Activated naive CD8-positive, alpha-beta T cell treated with anti-CD3 and anti-CD28 coated beads, Interleukin-2, amount 10 ng/mL, durations not matched to agents 7 days and 5 days (primary cell): ENCODE results near the gene SLC26A6. TPM values are rescaled to one million over a fixed set of nuclear protein-coding genes. Genes with fewer than 3 reads are reported as not detected.

Experiments
- ATAC-seq: fragments of 150-1000 bp; cut with Tn5 transposase; one replicate; pipeline ENCODE4 v1.10.0; 2021; ENCODE audit warnings: low read depth, moderate library complexity
- POLR2A ChIA-PET: fragments of 350-600 bp; sonication (Branson Sonifier 250); formaldehyde crosslinking; loops from one replicate; lab custom pipeline; 2021; ENCODE audit warnings: antibody characterized with exemption; lab: Charles Lee
- DNase-seq: peaks from one replicate; pipeline ENCODE4 v3.0.0; 2021
- H3K27ac Mint-ChIP-seq: one replicate; pipeline ENCODE4 v1.8.0; 2022; ENCODE audit warnings: mild to moderate bottlenecking, mixed read lengths
- H3K27me3 Mint-ChIP-seq: one replicate; pipeline ENCODE4 v1.8.0; 2022; ENCODE audit warnings: mild to moderate bottlenecking, moderate library complexity, mixed read lengths
- H3K36me3 Mint-ChIP-seq: one replicate; pipeline ENCODE4 v1.8.0; 2021; ENCODE audit warnings: mild to moderate bottlenecking, mixed read lengths
- H3K4me1 Mint-ChIP-seq: one replicate; pipeline ENCODE4 v1.8.0; 2021; ENCODE audit warnings: mixed read lengths
- H3K4me3 Mint-ChIP-seq: one replicate; pipeline ENCODE4 v1.8.0; 2022; ENCODE audit warnings: mild to moderate bottlenecking, moderate library complexity, mixed read lengths
- H3K9me3 Mint-ChIP-seq: one replicate; pipeline ENCODE4 v1.8.0; 2021; ENCODE audit warnings: mixed read lengths
- total RNA-seq, 2 experiments: library from RNA; stranded (reverse); gene quantifications; one replicate each; pipeline ENCODE4 v1.2.3, GENCODE V29; 2021

Gene SLC26A6
- total RNA-seq: 10 to 100 TPM; 54.4 to 54.7 TPM

GRCh38 chr3:48635222-48636021 is at the start of gene SLC26A6:
SLC26A6 (minus strand) TSS chr3:48635461; CDS start chr3:48635393, 68 bp downstream.
- no peaks in the 10 kb centered on the region for H3K9me3 Mint-ChIP-seq
- H3K36me3 Mint-ChIP-seq: peaks cover 7% of the 10 kb centered on the region
- H3K4me3 Mint-ChIP-seq: peak within 1 kb of the TSS; percentile 90
- POLR2A ChIA-PET: interaction anchor here (0.5 to 2.1 kb wide), 12 partner anchors 10 to 480 kb away, joined by 3 to 10 read pairs (median 3); partner anchors contain the start of gene NCKIPSD
- ATAC-seq (peak; percentile 95), DNase-seq (peak; percentile 97)
- peaks cover 13% of the 10 kb centered on the region for H3K4me1 Mint-ChIP-seq
- peak within 1 kb of the TSS; percentile 89 for H3K27ac Mint-ChIP-seq
- H3K27me3 Mint-ChIP-seq: no peaks in the 10 kb centered on the region

GRCh38 chr3:48684480-48685143 is 49.4 kb upstream of the SLC26A6 start:
- POLR2A ChIA-PET: interaction anchor here (0.5 to 0.7 kb wide), 3 partner anchors 13 to 409 kb away, joined by 3 to 6 read pairs (median 4); partner anchors contain the start of gene QRICH1
- peak overlapping the region; percentile 94 for H3K27ac Mint-ChIP-seq
- H3K27me3 Mint-ChIP-seq: no peaks in the 10 kb centered on the region
- DNase-seq: no peak
- peaks cover 23% of the 10 kb centered on the region for H3K36me3 Mint-ChIP-seq
- H3K4me3 Mint-ChIP-seq: peak overlapping the region; percentile 94
- H3K4me1 Mint-ChIP-seq: peaks cover 22% of the 10 kb centered on the region
- no peaks in the 10 kb centered on the region for H3K9me3 Mint-ChIP-seq
- ATAC-seq: no peak

- H3K27me3 Mint-ChIP-seq: no peaks in the 10 kb centered on the region
- H3K4me1 Mint-ChIP-seq: peaks cover 23% of the 10 kb centered on the region
- peaks cover 23% of the 10 kb centered on the region for H3K36me3 Mint-ChIP-seq
- H3K4me3 Mint-ChIP-seq: peak overlapping the region; percentile 94
- ATAC-seq: no peak
- peak overlapping the region; percentile 67 for H3K27ac Mint-ChIP-seq
- no peak for DNase-seq
- POLR2A ChIA-PET: interaction anchor here (1.0 kb wide), 1 partner anchor 33 kb away, joined by 4 read pairs; the partner anchor contains the start of gene IP6K2
- H3K9me3 Mint-ChIP-seq: no peaks in the 10 kb centered on the region
Observed at GRCh38 chr3:48684054-48684349, 48.7 kb upstream of the SLC26A6 start.

- H3K9me3 Mint-ChIP-seq: no peaks in the 10 kb centered on the region
- no peaks in the 10 kb centered on the region for H3K27me3 Mint-ChIP-seq
- no peak for ATAC-seq
- POLR2A ChIA-PET: no interaction called here
- H3K4me3 Mint-ChIP-seq: no peak overlapping the region
- H3K27ac Mint-ChIP-seq: peak overlapping the region; percentile 4
- H3K36me3 Mint-ChIP-seq: peaks cover 30% of the 10 kb centered on the region
- peaks cover 23% of the 10 kb centered on the region for H3K4me1 Mint-ChIP-seq
- no peak for DNase-seq
Observed at GRCh38 chr3:48682786-48683185, 47.5 kb upstream of the SLC26A6 start.

- DNase-seq (no peak), ATAC-seq (no peak)
- Mint-ChIP-seq H3K27me3 (no peaks in the 10 kb centered on the region), H3K9me3 (no peaks in the 10 kb centered on the region), H3K4me1 (peaks cover 23% of the 10 kb centered on the region), H3K36me3 (peaks cover 33% of the 10 kb centered on the region), H3K27ac (no peak overlapping the region), H3K4me3 (no peak overlapping the region)
- POLR2A ChIA-PET: no interaction called here
Observed at GRCh38 chr3:48681974-48682610, 46.8 kb upstream of the SLC26A6 start.

GRCh38 chr3:48681541-48681880 is 46.2 kb upstream of the SLC26A6 start:
- POLR2A ChIA-PET: no interaction called here
- Mint-ChIP-seq H3K4me3 (no peak overlapping the region), H3K27ac (no peak overlapping the region), H3K4me1 (peaks cover 20% of the 10 kb centered on the region), H3K36me3 (peaks cover 33% of the 10 kb centered on the region), H3K9me3 (no peaks in the 10 kb centered on the region), H3K27me3 (no peaks in the 10 kb centered on the region)
- no peak for DNase-seq
- ATAC-seq: no peak

- Mint-ChIP-seq H3K27me3 (no peaks in the 10 kb centered on the region), H3K9me3 (no peaks in the 10 kb centered on the region), H3K4me3 (no peak overlapping the region), H3K36me3 (peaks cover 37% of the 10 kb centered on the region), H3K4me1 (peaks cover 17% of the 10 kb centered on the region), H3K27ac (no peak overlapping the region)
- POLR2A ChIA-PET: no interaction called here
- DNase-seq (no peak), ATAC-seq (no peak)
Observed at GRCh38 chr3:48680811-48681540, 45.7 kb upstream of the SLC26A6 start.

- no peaks in the 10 kb centered on the region for H3K9me3 Mint-ChIP-seq
- peaks cover 42% of the 10 kb centered on the region for H3K36me3 Mint-ChIP-seq
- H3K27me3 Mint-ChIP-seq: no peaks in the 10 kb centered on the region
- ATAC-seq (no peak), DNase-seq (no peak)
- POLR2A ChIA-PET: no interaction called here
- no peak overlapping the region for H3K4me3 Mint-ChIP-seq
- H3K27ac Mint-ChIP-seq: no peak overlapping the region
- peaks cover 15% of the 10 kb centered on the region for H3K4me1 Mint-ChIP-seq
Observed at GRCh38 chr3:48679411-48680391, 44.4 kb upstream of the SLC26A6 start.

- H3K9me3 Mint-ChIP-seq: no peaks in the 10 kb centered on the region
- POLR2A ChIA-PET: no interaction called here
- H3K27me3 Mint-ChIP-seq: no peaks in the 10 kb centered on the region
- DNase-seq (no peak), ATAC-seq (no peak)
- H3K4me1 Mint-ChIP-seq: peaks cover 8% of the 10 kb centered on the region
- no peak overlapping the region for H3K27ac Mint-ChIP-seq
- H3K36me3 Mint-ChIP-seq: peaks cover 41% of the 10 kb centered on the region
- H3K4me3 Mint-ChIP-seq: no peak overlapping the region
Observed at GRCh38 chr3:48678566-48679380, 43.5 kb upstream of the SLC26A6 start.

GRCh38 chr3:48678056-48678455 is 42.8 kb upstream of the SLC26A6 start:
- Mint-ChIP-seq H3K4me3 (no peak overlapping the region), H3K27me3 (no peaks in the 10 kb centered on the region), H3K9me3 (no peaks in the 10 kb centered on the region), H3K36me3 (peaks cover 39% of the 10 kb centered on the region), H3K27ac (no peak overlapping the region), H3K4me1 (peaks cover 2% of the 10 kb centered on the region)
- DNase-seq (no peak), ATAC-seq (no peak)
- POLR2A ChIA-PET: no interaction called here

- peaks cover 41% of the 10 kb centered on the region for H3K36me3 Mint-ChIP-seq
- H3K27me3 Mint-ChIP-seq: no peaks in the 10 kb centered on the region
- peaks cover 1% of the 10 kb centered on the region for H3K4me1 Mint-ChIP-seq
- DNase-seq (no peak), ATAC-seq (no peak)
- no peaks in the 10 kb centered on the region for H3K9me3 Mint-ChIP-seq
- no peak overlapping the region for H3K4me3 Mint-ChIP-seq
- POLR2A ChIA-PET: interaction anchor here (1.0 kb wide), 1 partner anchor 11 kb away, joined by 5 read pairs; the partner anchor contains the start of gene CELSR3
- H3K27ac Mint-ChIP-seq: no peak overlapping the region
Observed at GRCh38 chr3:48674505-48674904, 39.2 kb upstream of the SLC26A6 start.
